Urothelium cell line (cell line): ENCODE data around the gene ALMS1.
"Not testable (repeated sequence)": the region's sequence is repeated elsewhere in the genome, so short reads cannot be mapped to it uniquely, and the experiment has no call there.

ENCODE experiments used
- DNase-seq: peaks from one replicate; pipeline ENCODE4 v3.0.0; 2011; ENCODE audit warnings: low spot score, mixed read lengths
- FAIRE-seq: peaks from 2 replicates; lab custom pipeline; 2011; peaks lifted over from hg19 to GRCh38; lab: Jason Lieb, UNC

ALMS1 gene

DNA sequence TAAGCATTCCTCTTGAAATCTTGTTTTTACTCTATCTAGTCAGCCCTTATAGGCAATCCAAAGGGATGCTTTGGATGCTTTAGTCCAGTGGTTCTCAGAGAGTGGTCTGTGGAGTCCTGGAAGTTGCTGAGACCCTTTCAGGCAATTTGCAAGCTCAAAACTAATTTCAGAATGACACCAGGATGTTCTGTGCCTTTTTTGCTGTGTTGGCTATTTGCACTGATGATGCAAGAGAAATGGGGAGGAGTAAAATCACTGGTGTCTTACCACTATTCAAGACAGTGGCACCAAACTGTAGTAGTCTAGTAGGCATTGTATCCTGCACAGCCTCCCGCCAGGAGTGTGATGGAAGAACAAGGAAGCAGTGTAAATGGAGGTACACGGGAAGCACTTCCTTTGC is 219.0 kb downstream of the ALMS1 start:
- FAIRE-seq: peak; percentile 91
- not testable (repeated sequence) for DNase-seq

DNA sequence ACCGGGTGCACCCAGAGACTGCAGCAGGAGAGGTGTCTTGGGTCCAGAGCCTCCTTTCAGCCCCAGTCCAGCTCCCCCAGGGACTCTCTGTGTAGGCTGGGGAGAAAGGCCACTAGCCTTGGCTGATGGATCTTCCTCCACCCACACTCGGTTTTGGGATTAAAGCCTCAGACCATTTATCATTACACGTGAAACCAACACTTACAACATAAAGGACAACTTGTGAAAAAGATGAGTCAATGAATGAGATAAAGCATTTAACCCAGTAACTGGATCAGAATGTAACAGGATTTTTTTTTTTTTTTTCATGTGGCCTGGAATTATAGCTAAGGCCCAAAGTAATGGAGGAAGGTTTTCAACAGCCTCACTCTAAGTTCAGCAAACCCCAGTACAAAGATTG is 224.5 kb downstream of the ALMS1 start:
- no peak for DNase-seq
- FAIRE-seq: no peak

GRCh38 chr2:73611193-73611592 is 225.6 kb downstream of the ALMS1 start:
- no peak for FAIRE-seq
- no peak for DNase-seq

- FAIRE-seq: no peak
- no peak for DNase-seq
These were observed 226.2 kb downstream of the ALMS1 start for GRCh38 chr2:73611867-73612266.

- no peak for FAIRE-seq
- no peak for DNase-seq
These were observed 228.5 kb downstream of the ALMS1 start for GRCh38 chr2:73614105-73614504.

DNA sequence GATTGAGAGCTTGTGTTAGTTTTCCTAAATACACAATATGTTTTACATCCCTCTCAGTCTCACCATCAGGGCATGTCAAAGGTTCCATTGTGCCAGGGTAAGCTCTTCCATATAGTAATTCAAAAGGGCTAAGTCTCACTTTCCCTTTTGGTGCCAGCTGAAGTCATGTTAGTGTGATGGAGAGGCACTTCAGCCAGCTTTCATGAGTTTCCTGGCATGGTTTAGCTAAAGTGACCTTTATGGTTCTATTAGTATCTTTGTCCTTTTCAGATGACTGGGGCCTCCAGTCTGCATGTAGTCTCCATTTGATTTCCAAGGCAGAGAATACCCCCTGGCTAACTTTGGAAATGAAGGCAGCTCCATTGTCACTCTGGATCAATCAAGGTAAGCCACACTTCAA is 229.4 kb downstream of the ALMS1 start:
- no peak for DNase-seq
- FAIRE-seq: no peak

- not testable (repeated sequence) for FAIRE-seq, DNase-seq
These were observed 234.3 kb downstream of the ALMS1 start for GRCh38 chr2:73619925-73620324.

DNA sequence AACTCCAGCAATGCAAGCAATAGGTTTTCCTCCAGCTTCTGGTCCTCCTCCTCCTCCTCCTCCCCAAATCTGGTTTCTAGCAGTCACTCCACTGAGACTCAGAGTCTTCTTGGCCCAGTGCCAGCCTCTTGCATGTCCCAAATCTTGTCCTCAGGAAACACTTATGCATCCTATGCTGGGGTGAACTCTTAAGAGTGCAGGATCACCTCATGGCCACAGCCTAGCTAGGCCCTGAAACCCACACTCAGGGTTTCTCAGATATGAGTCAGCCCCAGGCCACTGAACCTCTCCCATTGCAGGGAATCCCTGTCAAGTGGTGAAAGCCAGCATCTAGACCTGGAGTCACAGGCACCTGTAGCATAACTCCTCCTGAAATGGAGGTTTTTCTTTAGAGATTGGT is 238.4 kb downstream of the ALMS1 start:
- DNase-seq, FAIRE-seq: not testable (repeated sequence)

- not testable (repeated sequence) for FAIRE-seq, DNase-seq
These were observed 239.0 kb downstream of the ALMS1 start for GRCh38 chr2:73624625-73625024.

DNA sequence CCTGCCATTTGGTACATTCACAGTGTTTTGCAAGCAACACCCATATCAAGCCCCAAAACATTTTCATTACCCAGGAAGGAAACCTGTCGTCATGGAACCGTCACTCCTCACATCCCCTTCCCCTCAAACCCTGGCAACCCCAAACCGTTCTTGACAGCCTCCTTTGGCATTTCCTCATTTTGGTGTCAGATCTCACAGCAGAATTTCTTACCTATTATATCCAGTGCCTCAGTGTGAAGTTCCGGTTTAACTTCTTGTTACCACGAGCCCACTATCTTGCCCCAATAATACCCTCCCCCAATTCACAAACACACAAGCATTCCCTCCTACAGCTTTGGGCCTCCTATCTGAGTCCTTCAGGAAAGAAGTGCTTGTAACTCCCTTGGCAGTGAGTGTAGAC is 240.6 kb downstream of the ALMS1 start:
- peak; percentile 27 for FAIRE-seq
- DNase-seq: not testable (repeated sequence)

- FAIRE-seq: peak; percentile 30
- not testable (repeated sequence) for DNase-seq
These were observed 242.9 kb downstream of the ALMS1 start for GRCh38 chr2:73628493-73628892.

DNA sequence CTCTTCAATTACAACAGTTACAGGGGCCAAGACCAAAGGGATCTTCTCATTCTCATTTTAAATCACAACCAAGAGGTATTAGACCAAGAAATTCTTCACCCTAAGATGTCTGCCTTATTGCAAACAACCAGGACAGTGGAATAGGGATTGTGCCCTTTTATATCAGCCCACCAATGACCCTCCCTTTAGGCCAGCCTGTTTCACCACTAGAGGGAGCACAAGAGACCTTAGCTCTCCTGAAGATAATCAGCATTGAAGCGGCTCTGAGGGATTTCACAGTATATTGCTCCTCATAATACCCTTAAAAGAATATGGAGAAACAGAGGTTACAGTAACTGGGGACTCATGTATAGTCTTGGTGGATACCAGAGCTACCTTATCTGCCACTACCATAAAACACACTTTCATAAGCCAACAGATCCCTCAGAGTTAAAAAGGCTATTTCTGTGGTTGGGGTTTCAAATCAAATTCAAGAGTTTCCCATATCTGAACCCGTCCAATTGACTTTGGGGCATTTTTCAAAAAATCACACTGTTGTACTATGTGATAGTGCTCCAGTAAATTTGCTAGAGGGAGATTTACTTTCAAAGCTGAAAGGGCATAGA is 245.1 kb downstream of the ALMS1 start:
- DNase-seq: not testable (repeated sequence)
- FAIRE-seq: peak; percentile 53

- DNase-seq, FAIRE-seq: not testable (repeated sequence)
These were observed 251.3 kb downstream of the ALMS1 start for GRCh38 chr2:73636977-73637376.

DNA sequence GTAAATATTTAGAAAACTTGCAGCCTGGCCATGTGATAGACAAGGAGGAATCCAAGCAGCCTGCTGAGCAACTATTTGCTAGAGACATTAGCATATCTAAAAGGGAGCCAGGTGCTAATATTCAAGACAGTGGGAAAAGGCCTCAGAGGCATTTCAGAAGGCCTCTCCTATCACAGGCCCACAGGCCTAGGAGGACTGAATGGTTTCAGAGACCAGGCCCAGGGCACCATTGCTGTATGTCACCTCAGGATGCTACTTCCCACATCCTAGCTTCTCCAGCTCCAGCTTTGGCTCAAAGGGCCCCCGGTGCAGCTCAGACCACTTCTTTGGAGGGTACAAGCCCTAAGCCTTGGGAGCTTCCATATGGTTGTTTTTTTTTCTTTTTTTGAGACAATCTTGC is 252.8 kb downstream of the ALMS1 start:
- no peak for DNase-seq
- FAIRE-seq: no peak

DNA sequence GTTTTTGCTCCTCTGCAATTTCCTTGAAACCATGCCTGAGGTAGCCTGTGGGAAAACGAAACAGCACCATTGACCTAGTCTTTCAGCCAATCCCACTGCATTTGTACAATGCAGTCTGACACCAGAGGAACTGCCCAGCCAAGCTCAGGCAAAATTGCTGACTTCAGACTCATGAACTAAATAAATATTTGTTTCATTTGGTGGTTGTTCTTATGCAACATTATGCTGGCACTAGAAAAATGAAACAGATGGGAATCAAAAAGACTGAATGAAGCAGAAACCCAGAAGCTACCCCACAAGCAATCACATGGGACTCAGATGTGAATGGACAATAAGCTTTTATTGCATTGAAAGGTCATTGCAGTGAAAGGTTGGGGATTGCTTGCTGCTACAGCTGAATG is 254.9 kb downstream of the ALMS1 start:
- FAIRE-seq: no peak
- DNase-seq: no peak

GRCh38 chr2:73640946-73641766 is 255.5 kb downstream of the ALMS1 start:
- DNase-seq (no peak), FAIRE-seq (no peak)

DNA sequence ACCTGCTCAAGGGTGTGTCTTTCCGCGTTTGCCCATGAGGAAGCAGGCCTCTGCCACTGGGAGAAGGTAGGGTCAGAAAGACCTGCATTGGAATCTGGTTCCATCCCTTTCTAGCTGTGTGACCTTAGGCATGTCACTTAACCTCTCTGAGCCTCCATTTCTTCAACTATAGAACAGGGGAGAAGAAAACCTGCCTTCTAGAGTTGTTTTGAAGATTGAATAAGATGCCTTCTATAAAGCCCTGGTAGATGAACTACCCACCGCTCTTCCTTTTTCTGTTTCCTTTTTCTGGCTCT is 256.1 kb downstream of the ALMS1 start:
- no peak for FAIRE-seq
- no peak for DNase-seq

DNA sequence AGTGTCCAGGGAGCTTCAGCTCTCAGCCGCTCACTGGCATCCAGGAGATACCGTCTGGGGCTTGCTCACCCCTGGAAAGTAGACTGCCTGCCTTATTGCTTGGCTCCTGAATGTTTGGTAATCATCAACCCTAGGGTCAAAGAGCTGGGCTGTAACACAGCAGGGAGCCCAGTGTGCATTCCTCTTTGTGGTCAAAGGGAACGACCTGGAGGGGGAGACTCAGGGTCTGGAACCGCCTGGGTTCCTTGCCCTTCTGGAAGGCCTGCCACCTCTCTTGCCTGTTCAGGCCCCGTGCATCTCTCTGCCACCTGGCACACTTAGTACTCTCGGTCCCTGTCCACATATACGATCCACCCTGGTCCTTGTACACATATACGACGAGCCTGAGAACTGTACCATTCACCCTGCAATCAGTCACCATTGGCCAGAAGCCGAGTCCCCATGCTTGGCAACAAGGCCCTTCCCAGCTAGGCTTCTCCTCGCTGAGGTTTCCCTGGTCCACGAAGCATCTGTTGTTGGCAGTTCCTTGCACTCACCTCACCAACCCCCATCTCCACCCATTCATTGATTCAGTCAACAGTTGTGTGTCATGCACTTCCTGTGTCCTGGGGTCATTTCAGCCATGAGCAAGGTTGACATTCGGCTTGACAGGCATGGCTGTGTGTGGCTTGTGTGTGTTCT is 256.8 kb downstream of the ALMS1 start, which contains the start of gene NAT8:
NAT8 (minus strand) TSS at position 85 of the 681 bp plus-strand sequence. CDS start 794 bp downstream, outside the sequence.
- no peak for DNase-seq
- FAIRE-seq: peak; percentile 77

- not testable (repeated sequence) for FAIRE-seq, DNase-seq
These were observed 262.1 kb downstream of the ALMS1 start for GRCh38 chr2:73647690-73648089.

DNA sequence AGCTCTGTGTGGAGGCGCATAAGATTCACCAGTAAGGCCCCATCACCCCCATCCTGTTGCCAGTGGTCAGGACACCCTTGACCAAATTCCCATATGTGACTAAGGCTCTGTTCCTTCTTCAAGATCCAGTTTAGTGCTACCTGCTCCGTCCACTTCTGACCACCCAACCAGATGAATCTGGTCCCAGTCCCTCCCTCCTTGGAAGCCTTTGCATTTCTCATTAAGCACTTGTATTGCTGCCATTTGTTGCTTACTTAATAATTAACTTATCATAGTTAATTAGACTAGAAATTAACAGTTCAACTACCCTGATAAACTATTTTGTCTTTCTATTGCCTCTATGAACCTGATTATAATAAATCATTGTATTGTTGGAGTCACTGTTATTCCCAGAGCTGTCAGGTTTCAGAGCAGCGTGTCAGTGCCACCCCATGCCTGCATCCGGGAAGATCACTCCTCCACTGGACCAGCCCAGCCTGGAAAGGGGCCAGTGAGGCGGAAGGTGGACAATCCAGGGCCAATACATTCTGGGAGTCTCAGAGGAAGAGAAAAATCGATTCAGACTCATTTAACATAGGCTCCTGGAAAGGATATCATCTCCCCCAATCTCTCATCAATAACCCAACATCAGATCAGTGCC is 266.1 kb downstream of the ALMS1 start:
- no peak for DNase-seq
- FAIRE-seq: no peak

DNA sequence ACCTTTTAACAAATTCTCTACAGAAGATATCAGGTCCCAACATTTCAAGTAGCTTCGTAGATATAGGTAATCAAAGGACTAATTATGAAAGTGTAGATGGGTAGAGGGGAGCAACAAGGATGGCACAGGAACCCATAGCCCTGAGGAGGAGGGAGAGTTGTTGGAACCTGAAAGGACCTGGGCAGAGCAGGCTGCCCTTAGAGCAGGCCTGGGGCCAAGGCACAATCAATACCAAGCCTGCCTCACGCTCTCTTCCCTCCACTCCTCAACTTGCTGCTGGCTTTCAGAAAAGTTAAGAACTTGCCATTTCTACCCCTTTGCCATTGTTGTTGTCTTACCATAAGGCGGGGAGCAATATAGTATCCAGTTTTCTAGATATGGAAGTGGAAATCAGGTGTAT is 266.7 kb downstream of the ALMS1 start:
- FAIRE-seq (no peak), DNase-seq (no peak)
